WERI-Rb-1 (cell line): ENCODE measurements around the gene PANK2.

Experiments
- DNase-seq: peaks from one replicate; pipeline ENCODE4 v3.0.0-alpha.2; 2020
- H3K27ac ChIP-seq: fragments of 250-450 bp; sonication (Bioruptor Pico); 2 replicates; pipeline ENCODE4 v1.5.1; 2020; ENCODE audit warnings: mild to moderate bottlenecking, moderate library complexity
- H3K27me3 ChIP-seq: fragments of 250-450 bp; sonication (Bioruptor Pico); 2 replicates; pipeline ENCODE4 v1.5.1; 2021; ENCODE audit warnings: mild to moderate bottlenecking, low read depth, moderate library complexity; ENCODE audit not compliant: insufficient read depth, severe bottlenecking
- H3K36me3 ChIP-seq: fragments of 250-450 bp; sonication (Bioruptor Pico); 2 replicates; pipeline ENCODE4 v1.5.1; 2020; ENCODE audit warnings: mild to moderate bottlenecking, moderate library complexity
- H3K4me3 ChIP-seq: 2 replicates; pipeline ENCODE4 v1.5.1; 2011; ENCODE audit warnings: low read depth, mild to moderate bottlenecking, control low read depth, low read length
- H3K9me3 ChIP-seq: fragments of 250-450 bp; sonication (Bioruptor Pico); 2 replicates; pipeline ENCODE4 v1.5.1; 2021; ENCODE audit warnings: mild to moderate bottlenecking, moderate library complexity; ENCODE audit not compliant: severe bottlenecking
- TF ChIP-seq, protein P1 (sequence below): IDR thresholded peaks from 2 replicates; pipeline ENCODE4 v1.5.1; 2011; ENCODE audit warnings: low read depth, mild to moderate bottlenecking, control low read depth, inconsistent platforms, low read length

Gene PANK2

DNA sequence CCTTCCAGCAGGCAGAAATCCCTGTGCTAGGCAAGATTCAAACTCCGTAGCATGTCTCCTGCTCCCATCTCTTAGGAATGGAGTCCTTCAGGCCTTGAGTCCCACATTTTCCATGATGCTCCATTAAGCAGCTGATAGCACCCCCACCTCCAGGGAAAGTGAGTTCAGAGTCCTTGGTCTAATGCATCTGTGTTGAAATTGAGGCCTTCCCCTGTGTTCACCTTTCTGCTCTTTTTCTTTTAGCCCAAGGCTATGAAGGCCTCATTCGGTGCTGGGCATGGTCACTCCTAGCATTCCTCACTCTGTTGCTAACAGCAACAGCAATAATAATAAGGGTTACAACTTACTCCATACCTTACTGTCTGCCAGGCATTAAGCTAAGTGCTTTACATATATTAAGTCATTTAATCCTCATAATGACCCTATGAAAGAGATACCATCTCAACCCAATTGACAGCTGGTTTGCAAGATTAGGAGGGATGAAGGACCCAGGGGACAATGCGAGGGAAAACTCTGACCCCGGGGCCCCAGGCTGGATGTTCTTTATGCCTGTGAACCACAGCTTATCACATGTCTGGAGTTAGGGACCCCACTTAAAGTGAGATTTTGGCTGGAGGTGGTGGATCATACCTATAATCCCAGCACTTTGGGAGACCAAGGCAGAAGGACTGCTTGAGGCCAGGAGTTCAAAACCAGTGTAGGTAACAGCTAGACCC, 17.5 kb upstream of the PANK2 start:
- peak; percentile 57 for DNase-seq
- Histone ChIP-seq H3K36me3 (peaks cover 21% of the 10 kb centered on the region), H3K9me3 (peaks cover 2% of the 10 kb centered on the region), H3K27me3 (no peaks in the 10 kb centered on the region), H3K27ac (peak overlapping the region; percentile 13), H3K4me3 (no peak overlapping the region)
- TF ChIP-seq, protein P1, sequence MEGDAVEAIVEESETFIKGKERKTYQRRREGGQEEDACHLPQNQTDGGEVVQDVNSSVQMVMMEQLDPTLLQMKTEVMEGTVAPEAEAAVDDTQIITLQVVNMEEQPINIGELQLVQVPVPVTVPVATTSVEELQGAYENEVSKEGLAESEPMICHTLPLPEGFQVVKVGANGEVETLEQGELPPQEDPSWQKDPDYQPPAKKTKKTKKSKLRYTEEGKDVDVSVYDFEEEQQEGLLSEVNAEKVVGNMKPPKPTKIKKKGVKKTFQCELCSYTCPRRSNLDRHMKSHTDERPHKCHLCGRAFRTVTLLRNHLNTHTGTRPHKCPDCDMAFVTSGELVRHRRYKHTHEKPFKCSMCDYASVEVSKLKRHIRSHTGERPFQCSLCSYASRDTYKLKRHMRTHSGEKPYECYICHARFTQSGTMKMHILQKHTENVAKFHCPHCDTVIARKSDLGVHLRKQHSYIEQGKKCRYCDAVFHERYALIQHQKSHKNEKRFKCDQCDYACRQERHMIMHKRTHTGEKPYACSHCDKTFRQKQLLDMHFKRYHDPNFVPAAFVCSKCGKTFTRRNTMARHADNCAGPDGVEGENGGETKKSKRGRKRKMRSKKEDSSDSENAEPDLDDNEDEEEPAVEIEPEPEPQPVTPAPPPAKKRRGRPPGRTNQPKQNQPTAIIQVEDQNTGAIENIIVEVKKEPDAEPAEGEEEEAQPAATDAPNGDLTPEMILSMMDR, result no peak

DNA sequence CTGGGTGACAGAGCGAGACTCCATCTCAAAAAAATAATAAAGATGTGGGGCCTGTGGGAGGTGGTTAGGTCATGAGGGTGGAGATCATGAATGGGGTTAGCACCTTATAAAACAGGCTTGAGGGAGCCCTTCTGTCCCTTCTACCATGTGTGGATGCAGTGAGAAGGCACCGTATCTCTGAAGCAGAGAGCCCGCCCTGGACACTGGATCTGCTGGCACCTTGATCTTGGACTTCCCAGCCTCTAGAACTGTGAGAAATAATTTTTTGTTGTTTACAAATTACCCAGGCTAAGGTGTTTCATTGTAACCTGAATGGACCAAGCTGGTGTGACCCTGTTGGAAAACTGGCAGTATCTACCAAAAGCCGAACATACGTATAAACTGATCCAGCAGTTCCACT, 15.7 kb upstream of the PANK2 start:
- DNase-seq, result no peak
- TF ChIP-seq, protein P1, result no peak
- Histone ChIP-seq H3K9me3 (peaks cover 2% of the 10 kb centered on the region), H3K36me3 (peaks cover 22% of the 10 kb centered on the region), H3K27me3 (no peaks in the 10 kb centered on the region), H3K27ac (no peak overlapping the region), H3K4me3 (no peak overlapping the region)

DNA sequence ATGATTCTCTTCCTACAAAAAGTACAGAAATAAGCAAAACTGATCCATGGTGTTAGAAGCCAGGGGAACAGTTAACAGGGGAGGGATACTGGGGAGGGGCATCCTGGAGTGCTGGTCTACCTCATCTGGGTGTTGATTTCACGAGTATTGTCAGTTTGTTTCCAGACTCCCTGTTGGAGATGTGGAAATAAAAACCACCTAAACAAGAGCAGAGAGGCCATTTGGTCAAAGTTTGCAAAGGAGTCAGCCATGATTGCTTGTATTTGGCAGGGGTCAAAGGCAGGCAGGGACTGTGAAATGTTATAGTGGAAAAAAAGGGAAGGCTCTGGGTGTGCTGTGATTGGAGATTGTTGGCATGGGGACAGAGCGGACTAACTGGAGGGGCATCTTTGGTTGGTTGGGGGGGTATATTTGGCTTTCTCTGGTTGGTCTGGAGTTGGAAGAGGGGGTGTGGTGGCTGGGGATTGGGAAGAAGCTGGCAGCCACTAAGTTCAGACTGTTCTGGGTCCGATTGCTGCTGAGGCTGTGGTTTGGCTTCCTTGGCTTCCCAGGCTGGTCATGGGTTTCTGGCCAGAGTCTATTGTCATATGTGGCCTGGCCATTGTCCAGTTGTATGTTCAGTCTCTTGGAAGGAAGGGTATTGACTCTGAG, 14.9 kb upstream of the PANK2 start:
- H3K27ac ChIP-seq, result no peak overlapping the region
- no peak for DNase-seq
- H3K4me3 ChIP-seq, result no peak overlapping the region
- H3K27me3 ChIP-seq, result no peaks in the 10 kb centered on the region
- peaks cover 2% of the 10 kb centered on the region for H3K9me3 ChIP-seq
- TF ChIP-seq, protein P1, result no peak
- peaks cover 24% of the 10 kb centered on the region for H3K36me3 ChIP-seq

DNA sequence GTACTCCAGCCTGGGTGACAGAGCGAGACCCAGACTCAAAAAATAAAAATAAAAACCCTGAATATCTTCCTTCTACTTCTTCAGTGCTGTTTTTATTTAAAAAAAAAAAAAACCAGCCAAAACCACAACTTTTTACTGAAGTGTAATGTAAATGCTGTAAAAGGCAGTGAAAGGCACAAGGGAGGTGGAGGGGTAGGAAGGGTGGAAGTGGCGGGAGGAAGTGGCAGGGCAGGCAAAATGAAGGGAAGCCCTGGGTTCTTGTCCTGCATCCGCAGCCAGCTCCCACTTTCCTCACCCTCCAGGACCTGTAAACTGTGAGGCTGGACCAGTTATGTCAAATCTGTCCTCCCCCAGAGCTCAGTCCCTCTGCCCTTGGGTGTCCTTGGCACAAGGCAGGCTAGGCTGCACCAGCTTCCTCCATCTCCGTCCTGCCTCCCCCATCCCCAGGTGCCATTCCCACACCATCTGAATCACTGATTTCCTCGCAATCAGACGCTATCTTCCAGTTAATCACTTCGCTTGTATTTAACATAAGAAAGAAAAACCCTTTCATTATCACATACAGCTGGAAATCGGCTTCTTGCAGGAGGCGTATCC, 13.7 kb upstream of the PANK2 start:
- Histone ChIP-seq H3K4me3 (no peak overlapping the region), H3K27me3 (no peaks in the 10 kb centered on the region), H3K27ac (no peak overlapping the region), H3K9me3 (peaks cover 2% of the 10 kb centered on the region), H3K36me3 (peaks cover 24% of the 10 kb centered on the region)
- DNase-seq, result no peak
- TF ChIP-seq, protein P1, result no peak

DNA sequence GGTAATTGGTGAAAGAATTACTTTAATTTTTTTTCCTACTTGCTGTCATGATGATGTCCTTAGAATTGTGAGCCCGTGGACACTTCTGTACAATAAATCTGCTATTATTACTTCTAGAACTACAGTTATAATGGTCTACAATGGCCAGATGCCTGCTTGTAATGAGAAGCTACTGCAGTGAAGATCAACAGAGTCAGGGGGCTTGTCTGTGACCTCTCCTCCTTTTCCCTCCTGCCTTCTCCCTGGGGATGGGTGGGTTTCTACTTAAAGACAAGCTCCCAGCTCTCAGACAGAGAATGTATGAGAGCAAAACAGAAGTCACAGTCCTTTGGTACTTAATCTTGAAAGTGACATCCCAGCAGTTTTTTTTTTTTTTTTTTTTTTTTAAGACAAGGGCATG, 13.2 kb upstream of the PANK2 start:
- TF ChIP-seq, protein P1, result no peak
- no peaks in the 10 kb centered on the region for H3K27me3 ChIP-seq
- H3K9me3 ChIP-seq, result peaks cover 2% of the 10 kb centered on the region
- no peak for DNase-seq
- H3K36me3 ChIP-seq, result peaks cover 24% of the 10 kb centered on the region
- no peak overlapping the region for H3K27ac ChIP-seq
- no peak overlapping the region for H3K4me3 ChIP-seq
